ENCODE data around the gene LGR6.

Gene LGR6

DNA sequence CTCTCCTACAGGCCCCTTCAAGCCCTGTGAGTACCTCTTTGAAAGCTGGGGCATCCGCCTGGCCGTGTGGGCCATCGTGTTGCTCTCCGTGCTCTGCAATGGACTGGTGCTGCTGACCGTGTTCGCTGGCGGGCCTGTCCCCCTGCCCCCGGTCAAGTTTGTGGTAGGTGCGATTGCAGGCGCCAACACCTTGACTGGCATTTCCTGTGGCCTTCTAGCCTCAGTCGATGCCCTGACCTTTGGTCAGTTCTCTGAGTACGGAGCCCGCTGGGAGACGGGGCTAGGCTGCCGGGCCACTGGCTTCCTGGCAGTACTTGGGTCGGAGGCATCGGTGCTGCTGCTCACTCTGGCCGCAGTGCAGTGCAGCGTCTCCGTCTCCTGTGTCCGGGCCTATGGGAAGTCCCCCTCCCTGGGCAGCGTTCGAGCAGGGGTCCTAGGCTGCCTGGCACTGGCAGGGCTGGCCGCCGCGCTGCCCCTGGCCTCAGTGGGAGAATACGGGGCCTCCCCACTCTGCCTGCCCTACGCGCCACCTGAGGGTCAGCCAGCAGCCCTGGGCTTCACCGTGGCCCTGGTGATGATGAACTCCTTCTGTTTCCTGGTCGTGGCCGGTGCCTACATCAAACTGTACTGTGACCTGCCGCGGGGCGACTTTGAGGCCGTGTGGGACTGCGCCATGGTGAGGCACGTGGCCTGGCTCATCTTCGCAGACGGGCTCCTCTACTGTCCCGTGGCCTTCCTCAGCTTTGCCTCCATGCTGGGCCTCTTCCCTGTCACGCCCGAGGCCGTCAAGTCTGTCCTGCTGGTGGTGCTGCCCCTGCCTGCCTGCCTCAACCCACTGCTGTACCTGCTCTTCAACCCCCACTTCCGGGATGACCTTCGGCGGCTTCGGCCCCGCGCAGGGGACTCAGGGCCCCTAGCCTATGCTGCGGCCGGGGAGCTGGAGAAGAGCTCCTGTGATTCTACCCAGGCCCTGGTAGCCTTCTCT is 124.6 kb downstream of the LGR6 start:
- no peaks in the 10 kb centered on the region for H3K9me3 ChIP-seq (ENCODE audit: insufficient read depth, low read length)
- no peak overlapping the region for H3K4me3 ChIP-seq (ENCODE audit: insufficient read length, low read depth)
- no peaks in the 10 kb centered on the region for H3K4me1 ChIP-seq (ENCODE audit: insufficient read depth, insufficient read length)
- no peaks in the 10 kb centered on the region for H3K27me3 ChIP-seq (ENCODE audit: insufficient read depth, insufficient read length)
- no peak for TF ChIP-seq SUZ12 (IDR thresholded peaks at IDR 0.05; ENCODE audit: extremely low read depth, insufficient read depth, insufficient read length)
- TF ChIP-seq ZNF274 (IDR thresholded peaks at IDR 0.05; ENCODE audit: low read depth, low read length): no peak
- TF ChIP-seq YY1 (IDR thresholded peaks at IDR 0.05; ENCODE audit: insufficient read depth, insufficient read length): no peak
- H3K9ac ChIP-seq (ENCODE audit: insufficient read length, low read depth): no peak overlapping the region
- H3K36me3 ChIP-seq (ENCODE audit: insufficient read depth, insufficient read length, low read length): no peaks in the 10 kb centered on the region
- DNase-seq (ENCODE audit: low read depth, low spot score): no peak

DNA sequence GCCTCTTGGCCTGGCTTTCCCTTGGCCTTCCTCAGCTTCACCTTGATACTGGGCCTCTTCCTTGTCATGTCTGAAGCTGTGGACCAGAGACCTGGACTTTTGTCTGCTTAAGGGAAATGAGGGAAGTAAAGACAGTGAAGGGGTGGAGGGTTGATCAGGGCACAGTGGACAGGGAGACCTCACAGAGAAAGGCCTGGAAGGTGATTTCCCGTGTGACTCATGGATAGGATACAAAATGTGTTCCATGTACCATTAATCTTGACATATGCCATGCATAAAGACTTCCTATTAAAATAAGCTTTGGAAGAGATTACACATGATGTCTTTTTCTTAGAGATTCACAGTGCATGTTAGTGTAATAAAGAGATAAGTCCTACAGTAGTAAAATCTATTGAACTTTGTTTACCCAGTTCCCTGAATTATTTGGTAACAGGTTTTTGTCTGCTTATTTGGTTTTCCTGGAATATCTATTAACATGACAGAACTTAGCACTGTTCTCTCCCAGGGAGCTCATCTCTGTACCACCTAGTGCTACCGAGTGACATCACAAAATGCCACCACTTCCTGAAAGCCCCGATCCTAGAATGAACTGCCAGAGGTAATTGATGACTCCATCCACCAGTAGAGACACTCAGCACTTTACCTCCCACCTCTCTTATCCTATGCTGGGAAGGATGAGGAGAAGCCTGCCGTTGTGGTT is 125.9 kb downstream of the LGR6 start:
- no peak overlapping the region for H3K9ac ChIP-seq (ENCODE audit: insufficient read length, low read depth)
- H3K4me3 ChIP-seq (ENCODE audit: insufficient read length, low read depth): no peak overlapping the region
- H3K36me3 ChIP-seq (ENCODE audit: insufficient read depth, insufficient read length, low read length): no peaks in the 10 kb centered on the region
- TF ChIP-seq SUZ12 (IDR thresholded peaks at IDR 0.05; ENCODE audit: extremely low read depth, insufficient read depth, insufficient read length) (no peak), YY1 (IDR thresholded peaks at IDR 0.05; ENCODE audit: insufficient read depth, insufficient read length) (no peak), ZNF274 (IDR thresholded peaks at IDR 0.05; ENCODE audit: low read depth, low read length) (no peak)
- no peak for DNase-seq (ENCODE audit: low read depth, low spot score)
- H3K9me3 ChIP-seq (ENCODE audit: insufficient read depth, low read length): no peaks in the 10 kb centered on the region
- no peaks in the 10 kb centered on the region for H3K27me3 ChIP-seq (ENCODE audit: insufficient read depth, insufficient read length)
- H3K4me1 ChIP-seq (ENCODE audit: insufficient read depth, insufficient read length): no peaks in the 10 kb centered on the region

GRCh38 chr1:202320081-202320405 is 126.4 kb downstream of the LGR6 start:
- Histone ChIP-seq H3K4me1 (ENCODE audit: insufficient read depth, insufficient read length) (no peaks in the 10 kb centered on the region), H3K27me3 (ENCODE audit: insufficient read depth, insufficient read length) (no peaks in the 10 kb centered on the region), H3K4me3 (ENCODE audit: insufficient read length, low read depth) (no peak overlapping the region), H3K36me3 (ENCODE audit: insufficient read depth, insufficient read length, low read length) (no peaks in the 10 kb centered on the region), H3K9me3 (ENCODE audit: insufficient read depth, low read length) (no peaks in the 10 kb centered on the region), H3K9ac (ENCODE audit: insufficient read length, low read depth) (no peak overlapping the region)
- no peak for DNase-seq (ENCODE audit: low read depth, low spot score)
- no peak for TF ChIP-seq YY1 (IDR thresholded peaks at IDR 0.05; ENCODE audit: insufficient read depth, insufficient read length)
- no peak for TF ChIP-seq SUZ12 (IDR thresholded peaks at IDR 0.05; ENCODE audit: extremely low read depth, insufficient read depth, insufficient read length)
- TF ChIP-seq ZNF274 (IDR thresholded peaks at IDR 0.05; ENCODE audit: low read depth, low read length): no peak

GRCh38 chr1:202323731-202324130 is 130.1 kb downstream of the LGR6 start:
- H3K36me3 ChIP-seq (ENCODE audit: insufficient read depth, insufficient read length, low read length): peaks cover 5% of the 10 kb centered on the region
- no peak overlapping the region for H3K9ac ChIP-seq (ENCODE audit: insufficient read length, low read depth)
- no peak overlapping the region for H3K4me3 ChIP-seq (ENCODE audit: insufficient read length, low read depth)
- no peak for DNase-seq (ENCODE audit: low read depth, low spot score)
- no peak for TF ChIP-seq SUZ12 (IDR thresholded peaks at IDR 0.05; ENCODE audit: extremely low read depth, insufficient read depth, insufficient read length)
- no peak for TF ChIP-seq ZNF274 (IDR thresholded peaks at IDR 0.05; ENCODE audit: low read depth, low read length)
- no peak for TF ChIP-seq YY1 (IDR thresholded peaks at IDR 0.05; ENCODE audit: insufficient read depth, insufficient read length)
- no peaks in the 10 kb centered on the region for H3K9me3 ChIP-seq (ENCODE audit: insufficient read depth, low read length)
- H3K4me1 ChIP-seq (ENCODE audit: insufficient read depth, insufficient read length): no peaks in the 10 kb centered on the region
- H3K27me3 ChIP-seq (ENCODE audit: insufficient read depth, insufficient read length): no peaks in the 10 kb centered on the region

- H3K9me3 ChIP-seq (ENCODE audit: insufficient read depth, low read length): no peaks in the 10 kb centered on the region
- TF ChIP-seq SUZ12 (IDR thresholded peaks at IDR 0.05; ENCODE audit: extremely low read depth, insufficient read depth, insufficient read length) (no peak), ZNF274 (IDR thresholded peaks at IDR 0.05; ENCODE audit: low read depth, low read length) (no peak), YY1 (IDR thresholded peaks at IDR 0.05; ENCODE audit: insufficient read depth, insufficient read length) (no peak)
Measured at GRCh38 chr1:202324646-202325045, 131.0 kb downstream of the LGR6 start.

GRCh38 chr1:202329891-202330290 is 136.3 kb downstream of the LGR6 start:
- DNase-seq (ENCODE audit: low read depth, low spot score): no peak
- H3K36me3 ChIP-seq (ENCODE audit: insufficient read depth, insufficient read length, low read length): peaks cover 63% of the 10 kb centered on the region
- H3K9ac ChIP-seq (ENCODE audit: insufficient read length, low read depth): no peak overlapping the region
- no peak overlapping the region for H3K4me3 ChIP-seq (ENCODE audit: insufficient read length, low read depth)
- no peaks in the 10 kb centered on the region for H3K27me3 ChIP-seq (ENCODE audit: insufficient read depth, insufficient read length)
- no peak for TF ChIP-seq ZNF274 (IDR thresholded peaks at IDR 0.05; ENCODE audit: low read depth, low read length)
- no peak for TF ChIP-seq SUZ12 (IDR thresholded peaks at IDR 0.05; ENCODE audit: extremely low read depth, insufficient read depth, insufficient read length)
- TF ChIP-seq YY1 (IDR thresholded peaks at IDR 0.05; ENCODE audit: insufficient read depth, insufficient read length): no peak
- no peaks in the 10 kb centered on the region for H3K4me1 ChIP-seq (ENCODE audit: insufficient read depth, insufficient read length)
- no peaks in the 10 kb centered on the region for H3K9me3 ChIP-seq (ENCODE audit: insufficient read depth, low read length)

More at GRCh38 chr1:202324646-202325045, 131.0 kb downstream of the LGR6 start:
- Histone ChIP-seq H3K4me3 (ENCODE audit: insufficient read length, low read depth) (no peak overlapping the region), H3K9ac (ENCODE audit: insufficient read length, low read depth) (no peak overlapping the region), H3K4me1 (ENCODE audit: insufficient read depth, insufficient read length) (no peaks in the 10 kb centered on the region), H3K36me3 (ENCODE audit: insufficient read depth, insufficient read length, low read length) (peaks cover 13% of the 10 kb centered on the region), H3K27me3 (ENCODE audit: insufficient read depth, insufficient read length) (no peaks in the 10 kb centered on the region)
- no peak for DNase-seq (ENCODE audit: low read depth, low spot score)

- Histone ChIP-seq H3K4me1 (ENCODE audit: insufficient read depth, insufficient read length) (no peaks in the 10 kb centered on the region), H3K4me3 (ENCODE audit: insufficient read length, low read depth) (no peak overlapping the region), H3K36me3 (ENCODE audit: insufficient read depth, insufficient read length, low read length) (peaks cover 78% of the 10 kb centered on the region), H3K9ac (ENCODE audit: insufficient read length, low read depth) (no peak overlapping the region), H3K9me3 (ENCODE audit: insufficient read depth, low read length) (no peaks in the 10 kb centered on the region), H3K27me3 (ENCODE audit: insufficient read depth, insufficient read length) (no peaks in the 10 kb centered on the region)
- TF ChIP-seq ZNF274 (IDR thresholded peaks at IDR 0.05; ENCODE audit: low read depth, low read length): no peak
- no peak for TF ChIP-seq SUZ12 (IDR thresholded peaks at IDR 0.05; ENCODE audit: extremely low read depth, insufficient read depth, insufficient read length)
- no peak for TF ChIP-seq YY1 (IDR thresholded peaks at IDR 0.05; ENCODE audit: insufficient read depth, insufficient read length)
- no peak for DNase-seq (ENCODE audit: low read depth, low spot score)
Measured at GRCh38 chr1:202333861-202334260, 140.3 kb downstream of the LGR6 start.

Measured in NT2/D1 (cell line).